GM23338 (cell line): ENCODE measurements around the gene LRRC2. TPM values are rescaled to one million over a fixed set of nuclear protein-coding genes. Genes with fewer than 3 reads are reported as not detected.

Experiments
- ATAC-seq: fragments of 200-7000 bp; cut with Tn5 transposase; 3 replicates; pipeline ENCODE4 v1.9.1; 2020
- DNase-seq: peaks from one replicate; pipeline ENCODE4 v3.0.0-alpha.2; 2015; ENCODE audit warnings: low spot score
- H2AFZ ChIP-seq: fragments of 200-600 bp; sonication (generic); 2 replicates; pipeline ENCODE4 v1.8.0; 2016; ENCODE audit warnings: antibody characterized with exemption, mild to moderate bottlenecking, moderate library complexity
- H3F3A ChIP-seq: fragments of 200-600 bp; sonication (generic); replicated peaks from 2 replicates; pipeline ENCODE4 v1.8.0; 2017; ENCODE audit warnings: antibody characterized with exemption, mixed run types, low read depth
- H3K27ac ChIP-seq: fragments of 200-600 bp; sonication (generic); 2 replicates; pipeline ENCODE4 v1.6.1; 2016; ENCODE audit warnings: low read depth
- H3K27me3 ChIP-seq: fragments of 200-600 bp; sonication (generic); 2 replicates; pipeline ENCODE4 v1.8.0; 2016; ENCODE audit warnings: mild to moderate bottlenecking, mixed run types, moderate library complexity; ENCODE audit not compliant: insufficient read depth
- H3K36me3 ChIP-seq: fragments of 200-600 bp; sonication (generic); 2 replicates; pipeline ENCODE4 v1.8.0; 2016; ENCODE audit warnings: mild to moderate bottlenecking; ENCODE audit not compliant: insufficient read depth
- H3K4me1 ChIP-seq: fragments of 200-600 bp; sonication (generic); 2 replicates; pipeline ENCODE4 v1.8.0; 2016; ENCODE audit warnings: mild to moderate bottlenecking, moderate library complexity; ENCODE audit not compliant: insufficient read depth
- H3K4me2 ChIP-seq: fragments of 200-600 bp; sonication (generic); 2 replicates; pipeline ENCODE4 v1.7.1; 2017; ENCODE audit warnings: mixed run types
- H3K4me3 ChIP-seq: fragments of 200-600 bp; sonication (generic); 2 replicates; pipeline ENCODE4 v1.6.1; 2016; ENCODE audit warnings: mixed run types
- H3K79me2 ChIP-seq: fragments of 200-600 bp; sonication (generic); replicated peaks from 2 replicates; pipeline ENCODE4 v1.8.0; 2017; ENCODE audit warnings: mild to moderate bottlenecking; ENCODE audit not compliant: insufficient read depth
- H3K9me2 ChIP-seq: fragments of 200-600 bp; sonication (generic); 2 replicates; pipeline ENCODE4 v1.8.0; 2017; ENCODE audit not compliant: insufficient read depth
- H4K20me1 ChIP-seq: fragments of 200-600 bp; sonication (generic); replicated peaks from 2 replicates; pipeline ENCODE4 v1.8.0; 2017; ENCODE audit warnings: mild to moderate bottlenecking; ENCODE audit not compliant: insufficient read depth
- H3K27ac Mint-ChIP-seq: 2 replicates; pipeline ENCODE4 v1.8.0; 2020; ENCODE audit warnings: inconsistent platforms, mild to moderate bottlenecking, moderate library complexity, mixed read lengths
- H3K27me3 Mint-ChIP-seq: 3 replicates; pipeline ENCODE4 v1.8.0; 2022; ENCODE audit warnings: low read depth, mild to moderate bottlenecking, moderate library complexity, mixed read lengths, inconsistent platforms; ENCODE audit not compliant: insufficient read depth, poor library complexity
- H3K36me3 Mint-ChIP-seq: 3 replicates; pipeline ENCODE4 v1.8.0; 2021; ENCODE audit warnings: low read depth, mild to moderate bottlenecking, inconsistent platforms, moderate library complexity, mixed read lengths
- H3K4me1 Mint-ChIP-seq: 3 replicates; pipeline ENCODE4 v1.8.0; 2020; ENCODE audit warnings: mild to moderate bottlenecking, inconsistent platforms, mixed read lengths
- H3K4me3 Mint-ChIP-seq: 3 replicates; pipeline ENCODE4 v1.8.0; 2021; ENCODE audit warnings: moderate library complexity, mild to moderate bottlenecking, inconsistent platforms, mixed read lengths
- H3K9me3 Mint-ChIP-seq: 3 replicates; pipeline ENCODE4 v1.8.0; 2020; ENCODE audit warnings: moderate library complexity, mild to moderate bottlenecking, inconsistent platforms, mixed read lengths
- CREB1 ChIP-seq: fragments of 250-450 bp; sonication (Bioruptor Pico); IDR thresholded peaks from 2 replicates; pipeline ENCODE4 v1.5.0; 2020; ENCODE audit warnings: low read depth, mild to moderate bottlenecking, moderate library complexity
- CTCF ChIP-seq, 2 experiments: fragments of 200-600 bp in 1 of 2; sonication (generic) in 1 of 2; conservative IDR thresholded peaks; 2 replicates each; pipeline versions ENCODE4 v1.5.1 to v1.6.1; 2016 to 2017; ENCODE audit warnings: antibody characterized with exemption in 2 of 2, low read depth in 2 of 2, mild to moderate bottlenecking in 2 of 2, moderate library complexity in 1 of 2
- ETS1 ChIP-seq: IDR thresholded peaks from 2 replicates; pipeline ENCODE4 v1.6.1; 2016; ENCODE audit warnings: antibody characterized with exemption
- EZH2 ChIP-seq: fragments of 200-600 bp; sonication (generic); IDR thresholded peaks from one replicate; pipeline ENCODE4 v1.8.0; 2017; ENCODE audit warnings: antibody characterized with exemption, mild to moderate bottlenecking, low read depth; ENCODE audit not compliant: unreplicated experiment
- EZH2phosphoT487 ChIP-seq: fragments of 200-600 bp; sonication (generic); IDR thresholded peaks from one replicate; pipeline ENCODE4 v1.8.1; 2018; ENCODE audit warnings: antibody characterized with exemption; ENCODE audit not compliant: unreplicated experiment
- JUNB ChIP-seq: IDR thresholded peaks from one replicate; pipeline ENCODE4 v1.6.1; 2016; ENCODE audit warnings: antibody characterized with exemption; ENCODE audit not compliant: unreplicated experiment
- NANOG ChIP-seq: IDR thresholded peaks from 2 replicates; pipeline ENCODE4 v1.6.1; 2016; ENCODE audit warnings: antibody characterized with exemption, borderline replicate concordance
- POLR2AphosphoS5 ChIP-seq: IDR thresholded peaks from 2 replicates; pipeline ENCODE4 v1.6.1; 2016; ENCODE audit warnings: antibody characterized with exemption, low read depth
- REST ChIP-seq: IDR thresholded peaks from one replicate; pipeline ENCODE4 v1.6.1; 2018; ENCODE audit warnings: antibody characterized with exemption; ENCODE audit not compliant: unreplicated experiment
- STAT1 ChIP-seq: IDR thresholded peaks from one replicate; pipeline ENCODE4 v1.6.1; 2016; ENCODE audit warnings: antibody characterized with exemption; ENCODE audit not compliant: unreplicated experiment
- ZNF114 ChIP-seq: fragments of 250-450 bp; sonication (Bioruptor Pico); IDR thresholded peaks from 2 replicates; pipeline ENCODE4 v1.5.0; 2020; ENCODE audit warnings: mild to moderate bottlenecking, moderate library complexity
- polyA plus RNA-seq: library from polyadenylated mRNA; unstranded; fragments of >200 nt; fragmentation: Nextera tagmentation; extraction: Ambion mirVana; gene quantifications from 2 replicates; pipeline ENCODE4 v1.2.1, GENCODE V29; 2016
- total RNA-seq: library from RNA; depleted of rRNA; stranded (reverse); fragments of >200 nt; shearing (Covaris generic); gene quantifications from 2 replicates; pipeline ENCODE4 v1.2.3, GENCODE V29; 2014
- TF ChIP-seq, protein P1 (sequence below): fragments of 250-450 bp; sonication (Bioruptor Pico); IDR thresholded peaks from 2 replicates; pipeline ENCODE4 v1.5.0; 2020; ENCODE audit warnings: mild to moderate bottlenecking, moderate library complexity

The LRRC2 gene
- total and polyA plus RNA-seq, 2 experiments from 2014 or later, result 6.5 to 7.1 TPM

DNA sequence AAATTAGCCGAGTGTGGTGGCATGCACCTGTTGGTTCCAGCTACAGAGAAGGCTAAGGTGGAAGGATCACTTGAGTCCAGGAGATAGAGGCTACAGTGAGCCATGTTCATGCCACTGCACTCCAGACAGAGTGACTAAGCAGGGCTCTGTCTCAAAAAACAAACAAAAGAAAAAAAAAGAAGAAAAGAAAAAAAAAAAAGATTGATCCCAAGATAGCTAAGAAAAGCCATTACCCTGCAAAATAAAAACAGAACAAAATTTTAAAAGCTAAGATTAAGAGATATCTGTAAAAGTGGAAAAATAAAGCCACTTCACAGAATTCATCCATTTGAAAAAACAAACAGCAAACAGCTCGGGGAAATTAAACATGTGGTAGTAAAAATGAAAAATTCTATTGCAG is 23.8 kb downstream of the LRRC2 start (continued):
- no peak for TF ChIP-seq JUNB
- TF ChIP-seq STAT1, result no peak
- TF ChIP-seq ETS1, result no peak
- no peak for TF ChIP-seq EZH2phosphoT487

DNA sequence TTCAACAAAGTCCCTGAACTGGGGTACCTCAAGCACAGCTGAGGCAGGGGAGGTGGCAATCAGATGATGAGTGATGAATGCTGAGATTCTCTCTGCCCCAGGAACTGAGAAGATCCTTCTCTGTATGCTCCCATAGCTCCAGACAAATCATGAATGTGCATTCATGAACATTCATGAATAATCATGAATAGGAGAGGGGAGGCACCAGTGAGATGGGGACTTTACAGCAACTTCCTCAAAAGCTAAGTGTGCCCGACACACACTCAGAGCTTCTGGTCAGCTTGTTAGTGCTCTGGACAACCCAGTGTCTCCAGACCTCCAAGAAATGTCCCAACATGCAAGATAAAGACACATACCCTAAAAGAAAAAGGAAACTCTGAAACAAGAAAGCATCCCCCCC is 24.3 kb downstream of the LRRC2 start:
- Histone ChIP-seq H3F3A (peaks cover 2% of the 10 kb centered on the region; the same call in 1 of the 2 replicates), H2AFZ (no peak overlapping the region), H3K4me3 (no peak overlapping the region), H4K20me1 (no peaks in the 10 kb centered on the region), H3K36me3 (no peaks in the 10 kb centered on the region), H3K4me1 (peaks cover 30% of the 10 kb centered on the region), H3K27ac (no peak overlapping the region), H3K27me3 (no peaks in the 10 kb centered on the region), H3K4me2 (no peak overlapping the region), H3K79me2 (no peaks in the 10 kb centered on the region), H3K9me2 (no peaks in the 10 kb centered on the region)
- peaks cover 10% of the 10 kb centered on the region; the same call in 2 of the 3 replicates for H3K36me3 Mint-ChIP-seq
- no peaks in the 10 kb centered on the region; the same call in 2 of the 3 replicates for H3K9me3 Mint-ChIP-seq
- ATAC-seq, result no peak
- no peak overlapping the region for H3K27ac Mint-ChIP-seq
- peaks cover 23% of the 10 kb centered on the region for H3K27me3 Mint-ChIP-seq
- DNase-seq, result no peak
- no peak overlapping the region for H3K4me3 Mint-ChIP-seq
- peaks cover 46% of the 10 kb centered on the region for H3K4me1 Mint-ChIP-seq
- no peak for TF ChIP-seq ZNF114
- TF ChIP-seq, protein P1, sequence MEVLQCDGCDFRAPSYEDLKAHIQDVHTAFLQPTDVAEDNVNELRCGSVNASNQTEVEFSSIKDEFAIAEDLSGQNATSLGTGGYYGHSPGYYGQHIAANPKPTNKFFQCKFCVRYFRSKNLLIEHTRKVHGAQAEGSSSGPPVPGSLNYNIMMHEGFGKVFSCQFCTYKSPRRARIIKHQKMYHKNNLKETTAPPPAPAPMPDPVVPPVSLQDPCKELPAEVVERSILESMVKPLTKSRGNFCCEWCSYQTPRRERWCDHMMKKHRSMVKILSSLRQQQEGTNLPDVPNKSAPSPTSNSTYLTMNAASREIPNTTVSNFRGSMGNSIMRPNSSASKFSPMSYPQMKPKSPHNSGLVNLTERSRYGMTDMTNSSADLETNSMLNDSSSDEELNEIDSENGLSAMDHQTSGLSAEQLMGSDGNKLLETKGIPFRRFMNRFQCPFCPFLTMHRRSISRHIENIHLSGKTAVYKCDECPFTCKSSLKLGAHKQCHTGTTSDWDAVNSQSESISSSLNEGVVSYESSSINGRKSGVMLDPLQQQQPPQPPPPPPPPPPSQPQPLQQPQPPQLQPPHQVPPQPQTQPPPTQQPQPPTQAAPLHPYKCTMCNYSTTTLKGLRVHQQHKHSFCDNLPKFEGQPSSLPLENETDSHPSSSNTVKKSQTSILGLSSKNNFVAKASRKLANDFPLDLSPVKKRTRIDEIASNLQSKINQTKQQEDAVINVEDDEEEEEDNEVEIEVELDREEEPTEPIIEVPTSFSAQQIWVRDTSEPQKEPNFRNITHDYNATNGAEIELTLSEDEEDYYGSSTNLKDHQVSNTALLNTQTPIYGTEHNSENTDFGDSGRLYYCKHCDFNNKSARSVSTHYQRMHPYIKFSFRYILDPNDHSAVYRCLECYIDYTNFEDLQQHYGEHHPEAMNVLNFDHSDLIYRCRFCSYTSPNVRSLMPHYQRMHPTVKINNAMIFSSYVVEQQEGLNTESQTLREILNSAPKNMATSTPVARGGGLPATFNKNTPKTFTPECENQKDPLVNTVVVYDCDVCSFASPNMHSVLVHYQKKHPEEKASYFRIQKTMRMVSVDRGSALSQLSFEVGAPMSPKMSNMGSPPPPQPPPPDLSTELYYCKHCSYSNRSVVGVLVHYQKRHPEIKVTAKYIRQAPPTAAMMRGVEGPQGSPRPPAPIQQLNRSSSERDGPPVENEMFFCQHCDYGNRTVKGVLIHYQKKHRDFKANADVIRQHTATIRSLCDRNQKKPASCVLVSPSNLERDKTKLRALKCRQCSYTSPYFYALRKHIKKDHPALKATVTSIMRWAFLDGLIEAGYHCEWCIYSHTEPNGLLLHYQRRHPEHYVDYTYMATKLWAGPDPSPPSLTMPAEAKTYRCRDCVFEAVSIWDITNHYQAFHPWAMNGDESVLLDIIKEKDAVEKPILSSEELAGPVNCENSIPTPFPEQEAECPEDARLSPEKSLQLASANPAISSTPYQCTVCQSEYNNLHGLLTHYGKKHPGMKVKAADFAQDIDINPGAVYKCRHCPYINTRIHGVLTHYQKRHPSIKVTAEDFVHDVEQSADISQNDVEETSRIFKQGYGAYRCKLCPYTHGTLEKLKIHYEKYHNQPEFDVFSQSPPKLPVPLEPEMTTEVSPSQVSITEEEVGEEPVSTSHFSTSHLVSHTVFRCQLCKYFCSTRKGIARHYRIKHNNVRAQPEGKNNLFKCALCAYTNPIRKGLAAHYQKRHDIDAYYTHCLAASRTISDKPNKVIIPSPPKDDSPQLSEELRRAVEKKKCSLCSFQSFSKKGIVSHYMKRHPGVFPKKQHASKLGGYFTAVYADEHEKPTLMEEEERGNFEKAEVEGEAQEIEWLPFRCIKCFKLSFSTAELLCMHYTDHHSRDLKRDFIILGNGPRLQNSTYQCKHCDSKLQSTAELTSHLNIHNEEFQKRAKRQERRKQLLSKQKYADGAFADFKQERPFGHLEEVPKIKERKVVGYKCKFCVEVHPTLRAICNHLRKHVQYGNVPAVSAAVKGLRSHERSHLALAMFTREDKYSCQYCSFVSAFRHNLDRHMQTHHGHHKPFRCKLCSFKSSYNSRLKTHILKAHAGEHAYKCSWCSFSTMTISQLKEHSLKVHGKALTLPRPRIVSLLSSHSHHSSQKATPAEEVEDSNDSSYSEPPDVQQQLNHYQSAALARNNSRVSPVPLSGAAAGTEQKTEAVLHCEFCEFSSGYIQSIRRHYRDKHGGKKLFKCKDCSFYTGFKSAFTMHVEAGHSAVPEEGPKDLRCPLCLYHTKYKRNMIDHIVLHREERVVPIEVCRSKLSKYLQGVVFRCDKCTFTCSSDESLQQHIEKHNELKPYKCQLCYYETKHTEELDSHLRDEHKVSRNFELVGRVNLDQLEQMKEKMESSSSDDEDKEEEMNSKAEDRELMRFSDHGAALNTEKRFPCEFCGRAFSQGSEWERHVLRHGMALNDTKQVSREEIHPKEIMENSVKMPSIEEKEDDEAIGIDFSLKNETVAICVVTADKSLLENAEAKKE (CRISPR knock-in tag), result no peak
- TF ChIP-seq EZH2phosphoT487, result no peak
- TF ChIP-seq POLR2AphosphoS5, result no peak
- TF ChIP-seq NANOG, result no peak
- TF ChIP-seq STAT1, result no peak
- TF ChIP-seq EZH2, result no peak
- no peak for TF ChIP-seq ETS1
- TF ChIP-seq CREB1 (CRISPR knock-in tag), result no peak
- no peak for TF ChIP-seq CTCF (conservative IDR thresholded peaks at IDR 0.05; ENCODE audit: low read depth in 2 of 2)
- TF ChIP-seq REST, result no peak
